C4-2B (cell line): ENCODE data around the gene UBR2.
"Not testable (repeated sequence)": the region's sequence is repeated elsewhere in the genome, so short reads cannot be mapped to it uniquely, and the experiment has no call there.

Experiments used
- H3K27ac ChIP-seq: fragments of 450-650 bp; 2 replicates; pipeline ENCODE4 v1.5.1; 2017
- CTCF ChIP-seq: fragments of 450-650 bp; conservative IDR thresholded peaks from 2 replicates; pipeline ENCODE4 v1.5.1; 2017; ENCODE audit warnings: mild to moderate bottlenecking
- ZFX ChIP-seq: fragments of 450-650 bp; IDR thresholded peaks from 2 replicates; pipeline ENCODE4 v1.6.1; 2017

Gene UBR2

GRCh38 chr6:42566614-42567208 is 2.9 kb downstream of the UBR2 start:
- peak overlapping the region; percentile 23; the same call in 1 of the 2 replicates for H3K27ac ChIP-seq
- TF ChIP-seq CTCF (no peak), ZFX (no peak)

- H3K27ac ChIP-seq = not testable (repeated sequence)
Measured at GRCh38 chr6:42567237-42567636, 3.4 kb downstream of the UBR2 start.

DNA sequence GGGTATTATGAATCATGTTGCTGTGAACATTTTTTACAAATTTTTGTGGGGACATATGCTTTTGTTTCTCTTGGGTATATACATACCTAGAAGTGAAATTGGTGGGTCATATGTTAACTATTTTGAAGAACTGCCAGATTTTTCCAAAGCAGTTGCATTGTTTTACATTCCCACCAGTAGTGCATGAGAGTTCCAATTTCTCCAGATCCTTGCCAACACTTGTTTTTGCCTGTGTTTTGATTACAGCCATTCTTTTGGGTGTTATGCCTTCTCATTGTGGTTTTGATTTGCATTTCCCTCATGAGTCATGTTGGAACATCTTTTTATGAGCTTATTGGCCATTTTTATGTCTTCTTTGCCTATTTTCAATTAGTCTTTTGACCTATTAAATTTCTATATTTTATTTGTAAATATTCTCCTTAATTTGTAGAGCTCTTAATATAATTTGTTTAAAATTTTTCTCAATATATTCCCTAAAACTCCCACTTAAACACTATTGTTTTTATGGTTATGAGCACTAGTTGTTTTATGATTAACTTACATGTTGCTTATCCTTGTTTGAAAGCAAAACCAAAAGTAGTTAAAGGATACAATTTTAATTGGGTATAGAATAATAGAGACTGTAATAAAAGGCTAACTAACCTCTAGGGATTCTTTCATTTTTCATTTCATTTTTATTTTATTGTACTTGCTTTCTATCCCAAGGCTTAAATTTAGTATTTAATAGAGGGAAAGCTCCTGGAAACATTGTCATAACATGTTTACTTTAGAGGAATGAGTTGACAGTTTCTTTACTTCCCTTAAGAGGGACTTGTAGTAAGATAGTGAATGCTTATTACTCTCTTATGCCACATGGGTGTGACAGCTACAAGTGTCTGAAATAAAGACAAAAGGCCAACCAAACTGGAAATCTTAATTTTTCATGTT is 5.5 kb downstream of the UBR2 start:
- no peak for TF ChIP-seq ZFX
- peak; percentile 10; the same call in 1 of the 2 replicates for TF ChIP-seq CTCF
- H3K27ac ChIP-seq = no peak overlapping the region

DNA sequence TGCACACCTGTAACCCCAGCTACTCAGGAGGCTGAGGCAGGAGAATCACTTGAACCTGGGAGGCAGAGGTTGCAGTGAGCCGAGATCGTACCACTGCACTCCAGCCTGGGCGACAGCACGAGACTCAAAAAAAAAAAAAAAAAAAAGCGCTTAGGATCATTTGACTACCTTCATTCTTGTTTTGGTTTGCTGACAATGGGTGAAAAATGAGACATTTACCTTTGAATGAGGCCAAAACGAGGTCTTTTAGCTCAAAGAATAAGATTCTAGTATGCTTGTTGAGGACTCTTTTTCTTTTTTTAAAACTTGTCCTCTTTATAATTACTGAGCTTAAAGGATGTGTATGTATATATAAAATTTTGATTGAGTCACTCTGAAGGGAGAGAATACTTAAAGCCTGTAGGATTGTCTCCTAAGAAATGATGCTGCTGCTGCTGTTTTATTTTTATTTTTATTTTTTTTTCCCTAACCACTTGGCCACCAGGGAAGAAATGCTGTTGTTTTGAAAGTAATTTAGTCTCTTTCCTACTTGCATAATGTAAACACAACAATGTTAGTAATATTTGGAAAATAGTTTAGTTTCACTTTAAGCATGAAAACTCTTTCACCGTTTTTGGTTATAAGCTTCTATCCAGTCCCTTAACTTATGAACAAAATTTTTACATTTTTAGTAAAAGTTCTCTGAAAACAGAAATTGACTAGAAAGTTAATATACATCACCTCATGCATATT is 7.9 kb downstream of the UBR2 start:
- TF ChIP-seq ZFX (no peak), CTCF (no peak)
- H3K27ac ChIP-seq = no peak overlapping the region

DNA sequence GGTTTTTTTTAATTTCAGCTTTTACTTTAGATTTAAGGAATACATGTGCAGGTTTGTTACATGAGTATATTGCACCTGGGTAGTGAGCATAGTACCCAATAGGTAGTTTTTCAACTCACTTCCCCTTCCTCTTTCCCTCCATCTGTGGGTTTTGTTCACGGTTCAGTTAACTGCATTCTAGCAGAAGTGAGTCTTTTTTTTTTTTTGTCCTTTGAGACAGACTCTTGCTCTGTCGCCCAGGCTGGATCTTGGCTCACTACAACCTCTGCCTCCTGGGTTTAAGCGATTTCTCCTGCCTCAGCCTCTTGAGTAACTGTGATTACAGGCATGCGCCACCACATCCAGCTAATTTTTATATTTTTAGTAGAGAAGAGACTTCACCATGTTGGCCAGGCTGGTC is 8.7 kb downstream of the UBR2 start:
- TF ChIP-seq ZFX (no peak), CTCF (no peak)
- H3K27ac ChIP-seq = no peak overlapping the region

DNA sequence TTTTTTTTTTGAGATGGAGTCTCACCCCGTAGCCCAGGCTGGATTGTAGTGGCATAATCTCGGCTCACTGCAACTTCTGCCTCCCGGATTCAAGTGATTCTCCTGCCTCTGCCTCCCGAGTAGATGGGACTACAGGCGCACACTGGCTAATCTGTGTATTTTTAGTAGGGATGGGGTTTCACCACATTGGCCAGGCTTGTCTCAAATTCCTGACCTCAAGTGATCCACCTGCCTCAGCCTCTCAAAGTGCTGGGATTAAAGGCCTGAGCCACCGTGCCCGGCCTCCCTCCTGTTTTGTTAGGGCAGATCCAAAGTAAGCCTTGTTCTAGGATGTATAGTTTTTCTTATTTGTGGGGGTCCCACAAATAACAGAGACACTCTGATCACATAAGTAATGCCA is 12.7 kb downstream of the UBR2 start:
- H3K27ac ChIP-seq = not testable (repeated sequence)

GRCh38 chr6:42598300-42598699 is 34.5 kb downstream of the UBR2 start:
- no peak overlapping the region for H3K27ac ChIP-seq
- no peak for TF ChIP-seq CTCF
- no peak for TF ChIP-seq ZFX

DNA sequence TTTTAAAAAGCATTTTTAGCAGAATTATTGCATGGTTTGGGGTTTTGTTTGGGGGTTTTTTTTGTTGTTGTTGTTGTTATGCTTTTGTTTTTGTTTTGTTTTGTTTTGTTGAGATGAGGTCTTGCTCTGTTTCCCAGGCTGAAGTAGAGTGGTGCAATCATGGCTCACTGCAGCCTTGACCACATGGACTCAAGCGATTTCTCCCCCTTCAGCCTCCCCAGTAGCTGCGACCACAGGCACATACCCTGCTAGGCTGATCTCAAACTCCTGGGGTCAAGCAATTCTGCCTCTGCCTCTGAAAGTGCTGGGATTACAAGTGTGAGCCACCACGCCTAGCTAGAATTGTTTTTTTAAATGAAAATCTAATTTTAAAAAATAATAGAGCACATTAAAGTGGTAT is 35.7 kb downstream of the UBR2 start:
- no peak overlapping the region for H3K27ac ChIP-seq
- TF ChIP-seq ZFX (no peak), CTCF (no peak)
